ENCODE data around the gene SYT5. TPM values are rescaled to one million over a fixed set of nuclear protein-coding genes. Genes with fewer than 3 reads are reported as not detected.

The SYT5 gene
- total and polyA plus RNA-seq, 9 of the 15 experiments (the other 6 are each of a cell fraction or from before 2014, with no cell fraction given), result 1.3 to 20.9 (median 8.8) TPM

- TF ChIP-seq, protein P1, sequence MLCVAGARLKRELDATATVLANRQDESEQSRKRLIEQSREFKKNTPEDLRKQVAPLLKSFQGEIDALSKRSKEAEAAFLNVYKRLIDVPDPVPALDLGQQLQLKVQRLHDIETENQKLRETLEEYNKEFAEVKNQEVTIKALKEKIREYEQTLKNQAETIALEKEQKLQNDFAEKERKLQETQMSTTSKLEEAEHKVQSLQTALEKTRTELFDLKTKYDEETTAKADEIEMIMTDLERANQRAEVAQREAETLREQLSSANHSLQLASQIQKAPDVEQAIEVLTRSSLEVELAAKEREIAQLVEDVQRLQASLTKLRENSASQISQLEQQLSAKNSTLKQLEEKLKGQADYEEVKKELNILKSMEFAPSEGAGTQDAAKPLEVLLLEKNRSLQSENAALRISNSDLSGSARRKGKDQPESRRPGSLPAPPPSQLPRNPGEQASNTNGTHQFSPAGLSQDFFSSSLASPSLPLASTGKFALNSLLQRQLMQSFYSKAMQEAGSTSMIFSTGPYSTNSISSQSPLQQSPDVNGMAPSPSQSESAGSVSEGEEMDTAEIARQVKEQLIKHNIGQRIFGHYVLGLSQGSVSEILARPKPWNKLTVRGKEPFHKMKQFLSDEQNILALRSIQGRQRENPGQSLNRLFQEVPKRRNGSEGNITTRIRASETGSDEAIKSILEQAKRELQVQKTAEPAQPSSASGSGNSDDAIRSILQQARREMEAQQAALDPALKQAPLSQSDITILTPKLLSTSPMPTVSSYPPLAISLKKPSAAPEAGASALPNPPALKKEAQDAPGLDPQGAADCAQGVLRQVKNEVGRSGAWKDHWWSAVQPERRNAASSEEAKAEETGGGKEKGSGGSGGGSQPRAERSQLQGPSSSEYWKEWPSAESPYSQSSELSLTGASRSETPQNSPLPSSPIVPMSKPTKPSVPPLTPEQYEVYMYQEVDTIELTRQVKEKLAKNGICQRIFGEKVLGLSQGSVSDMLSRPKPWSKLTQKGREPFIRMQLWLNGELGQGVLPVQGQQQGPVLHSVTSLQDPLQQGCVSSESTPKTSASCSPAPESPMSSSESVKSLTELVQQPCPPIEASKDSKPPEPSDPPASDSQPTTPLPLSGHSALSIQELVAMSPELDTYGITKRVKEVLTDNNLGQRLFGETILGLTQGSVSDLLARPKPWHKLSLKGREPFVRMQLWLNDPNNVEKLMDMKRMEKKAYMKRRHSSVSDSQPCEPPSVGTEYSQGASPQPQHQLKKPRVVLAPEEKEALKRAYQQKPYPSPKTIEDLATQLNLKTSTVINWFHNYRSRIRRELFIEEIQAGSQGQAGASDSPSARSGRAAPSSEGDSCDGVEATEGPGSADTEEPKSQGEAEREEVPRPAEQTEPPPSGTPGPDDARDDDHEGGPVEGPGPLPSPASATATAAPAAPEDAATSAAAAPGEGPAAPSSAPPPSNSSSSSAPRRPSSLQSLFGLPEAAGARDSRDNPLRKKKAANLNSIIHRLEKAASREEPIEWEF (CRISPR knock-in tag; IDR thresholded peaks at IDR 0.05), result no peak
- TF ChIP-seq ZNF398 (CRISPR knock-in tag; IDR thresholded peaks at IDR 0.05), result no peak
- TF ChIP-seq, protein P2, sequence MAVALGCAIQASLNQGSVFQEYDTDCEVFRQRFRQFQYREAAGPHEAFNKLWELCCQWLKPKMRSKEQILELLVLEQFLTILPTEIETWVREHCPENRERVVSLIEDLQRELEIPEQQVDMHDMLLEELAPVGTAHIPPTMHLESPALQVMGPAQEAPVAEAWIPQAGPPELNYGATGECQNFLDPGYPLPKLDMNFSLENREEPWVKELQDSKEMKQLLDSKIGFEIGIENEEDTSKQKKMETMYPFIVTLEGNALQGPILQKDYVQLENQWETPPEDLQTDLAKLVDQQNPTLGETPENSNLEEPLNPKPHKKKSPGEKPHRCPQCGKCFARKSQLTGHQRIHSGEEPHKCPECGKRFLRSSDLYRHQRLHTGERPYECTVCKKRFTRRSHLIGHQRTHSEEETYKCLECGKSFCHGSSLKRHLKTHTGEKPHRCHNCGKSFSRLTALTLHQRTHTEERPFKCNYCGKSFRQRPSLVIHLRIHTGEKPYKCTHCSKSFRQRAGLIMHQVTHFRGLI (CRISPR knock-in tag; IDR thresholded peaks at IDR 0.05), result 0 out of 2 replicates have a peak, but pooled peaks have one; percentile 36
- TF ChIP-seq ZC3H8 (IDR thresholded peaks at IDR 0.05), result no peak
- peak in 1 of 2 experiments; percentile 100; a peak in 2 of 4 replicates for TF ChIP-seq CSDE1 (IDR thresholded peaks at IDR 0.05)
- no peak for TF ChIP-seq ZNF609 (CRISPR knock-in tag; IDR thresholded peaks at IDR 0.05; ENCODE audit: borderline replicate concordance)
- TF ChIP-seq EGR1 (conservative IDR thresholded peaks at IDR 0.05), result peak; percentile 64
- TF ChIP-seq L3MBTL2 (IDR thresholded peaks at IDR 0.05), result peak; percentile 21; the same call in 1 of the 2 replicates
- no peak for TF ChIP-seq NFIX (CRISPR knock-in tag; IDR thresholded peaks at IDR 0.05; ENCODE audit: low read depth)
- no peak for TF ChIP-seq ZZZ3 (IDR thresholded peaks at IDR 0.05)
- TF ChIP-seq ZNF282 (CRISPR knock-in tag; IDR thresholded peaks at IDR 0.05), result no peak
- TF ChIP-seq ZNF24 (IDR thresholded peaks at IDR 0.05), result no peak
- TF ChIP-seq SP1 (CRISPR knock-in tag; IDR thresholded peaks at IDR 0.05), result peak; percentile 98; the same call in 1 of the 2 replicates
Measured at GRCh38 chr19:55166530-55167268, 13.4 kb downstream of the SYT5 start, which contains the start of gene DNAAF3 (continued).
